ENCODE data around the gene CEP120.
"Not testable (repeated sequence)": the region's sequence is repeated elsewhere in the genome, so short reads cannot be mapped to it uniquely, and the experiment has no call there.

Gene CEP120

GRCh38 chr5:123401320-123401719 lies 21.9 kb downstream of the CEP120 start:
- H2AFZ ChIP-seq (ENCODE audit: low read length) = no peak overlapping the region
- H3K4me1 ChIP-seq (ENCODE audit: insufficient read depth, low read length, poor library complexity, severe bottlenecking) = peaks cover 10% of the 10 kb centered on the region
- no peak overlapping the region for H3K9ac ChIP-seq (ENCODE audit: low read depth, low read length, poor library complexity, severe bottlenecking)
- no peaks in the 10 kb centered on the region for H3K9me2 ChIP-seq (replicated peaks; ENCODE audit: low read depth, low read length)
- H3K36me3 ChIP-seq (ENCODE audit: insufficient read depth, low read length) = peaks cover 21% of the 10 kb centered on the region; the same call in 1 of the 2 replicates
- no peaks in the 10 kb centered on the region for H3K9me3 ChIP-seq (ENCODE audit: insufficient read depth, low read depth, low read length)
- no peaks in the 10 kb centered on the region for H3K27me3 ChIP-seq (ENCODE audit: insufficient read depth, low read length, poor library complexity, severe bottlenecking)
- H3K79me2 ChIP-seq (ENCODE audit: insufficient read depth, low read length) = no peaks in the 10 kb centered on the region
- H4K20me1 ChIP-seq (ENCODE audit: insufficient read depth, low read length, poor library complexity, severe bottlenecking) = no peaks in the 10 kb centered on the region
- no peaks in the 10 kb centered on the region for H3F3A ChIP-seq (ENCODE audit: low read depth)
- no peak overlapping the region for H3K4me3 ChIP-seq (ENCODE audit: low read length, poor library complexity, severe bottlenecking)
- no peak for TF ChIP-seq CTCF (conservative IDR thresholded peaks at IDR 0.05; ENCODE audit: low read length)
- no peak for TF ChIP-seq EZH2phosphoT487 (IDR thresholded peaks at IDR 0.05; ENCODE audit: borderline replicate concordance)
- no peak overlapping the region for H3K4me2 ChIP-seq (ENCODE audit: low read depth, low read length, poor library complexity, severe bottlenecking)

GRCh38 chr5:123400870-123401291 lies 22.3 kb downstream of the CEP120 start:
- H3F3A ChIP-seq (ENCODE audit: low read depth); H2AFZ ChIP-seq (ENCODE audit: low read length); H3K4me3 ChIP-seq (ENCODE audit: low read length, poor library complexity, severe bottlenecking); H3K9ac ChIP-seq (ENCODE audit: low read depth, low read length, poor library complexity, severe bottlenecking); H3K4me2 ChIP-seq (ENCODE audit: low read depth, low read length, poor library complexity, severe bottlenecking); H4K20me1 ChIP-seq (ENCODE audit: insufficient read depth, low read length, poor library complexity, severe bottlenecking); H3K9me3 ChIP-seq (ENCODE audit: insufficient read depth, low read depth, low read length); H3K9me2 ChIP-seq (replicated peaks; ENCODE audit: low read depth, low read length); H3K79me2 ChIP-seq (ENCODE audit: insufficient read depth, low read length); H3K27me3 ChIP-seq (ENCODE audit: insufficient read depth, low read length, poor library complexity, severe bottlenecking): not testable (repeated sequence)
- Histone ChIP-seq H3K4me1 (ENCODE audit: insufficient read depth, low read length, poor library complexity, severe bottlenecking) (peaks cover 10% of the 10 kb centered on the region), H3K36me3 (ENCODE audit: insufficient read depth, low read length) (peaks cover 21% of the 10 kb centered on the region; the same call in 1 of the 2 replicates)

GRCh38 chr5:123398058-123398733 lies 25.0 kb downstream of the CEP120 start:
- no peaks in the 10 kb centered on the region for H3K27me3 ChIP-seq (ENCODE audit: insufficient read depth, low read length, poor library complexity, severe bottlenecking)
- H3K9me3 ChIP-seq (ENCODE audit: insufficient read depth, low read depth, low read length) = no peaks in the 10 kb centered on the region
- no peak overlapping the region for H3K9ac ChIP-seq (ENCODE audit: low read depth, low read length, poor library complexity, severe bottlenecking)
- H3K36me3 ChIP-seq (ENCODE audit: insufficient read depth, low read length) = peaks cover 12% of the 10 kb centered on the region; the same call in 1 of the 2 replicates
- no peaks in the 10 kb centered on the region for H3K79me2 ChIP-seq (ENCODE audit: insufficient read depth, low read length)
- no peak overlapping the region for H2AFZ ChIP-seq (ENCODE audit: low read length)
- H3K4me1 ChIP-seq (ENCODE audit: insufficient read depth, low read length, poor library complexity, severe bottlenecking) = peaks cover 10% of the 10 kb centered on the region
- no peaks in the 10 kb centered on the region for H4K20me1 ChIP-seq (ENCODE audit: insufficient read depth, low read length, poor library complexity, severe bottlenecking)
- H3F3A ChIP-seq (ENCODE audit: low read depth) = no peaks in the 10 kb centered on the region
- peak overlapping the region; percentile 24 for H3K4me2 ChIP-seq (ENCODE audit: low read depth, low read length, poor library complexity, severe bottlenecking)
- TF ChIP-seq CTCF (conservative IDR thresholded peaks at IDR 0.05; ENCODE audit: low read length) = no peak
- no peak for TF ChIP-seq EZH2phosphoT487 (IDR thresholded peaks at IDR 0.05; ENCODE audit: borderline replicate concordance)
- H3K9me2 ChIP-seq (replicated peaks; ENCODE audit: low read depth, low read length) = no peaks in the 10 kb centered on the region
- H3K4me3 ChIP-seq (ENCODE audit: low read length, poor library complexity, severe bottlenecking) = no peak overlapping the region

- no peak overlapping the region for H3K4me2 ChIP-seq (ENCODE audit: low read depth, low read length, poor library complexity, severe bottlenecking)
- no peak overlapping the region for H3K4me3 ChIP-seq (ENCODE audit: low read length, poor library complexity, severe bottlenecking)
- no peaks in the 10 kb centered on the region for H3K9me3 ChIP-seq (ENCODE audit: insufficient read depth, low read depth, low read length)
- H2AFZ ChIP-seq (ENCODE audit: low read length) = no peak overlapping the region
- TF ChIP-seq CTCF (conservative IDR thresholded peaks at IDR 0.05; ENCODE audit: low read length) (no peak), EZH2phosphoT487 (IDR thresholded peaks at IDR 0.05; ENCODE audit: borderline replicate concordance) (no peak)
- no peaks in the 10 kb centered on the region for H3F3A ChIP-seq (ENCODE audit: low read depth)
- H3K36me3 ChIP-seq (ENCODE audit: insufficient read depth, low read length) = peaks cover 10% of the 10 kb centered on the region; the same call in 1 of the 2 replicates
- no peaks in the 10 kb centered on the region for H3K9me2 ChIP-seq (replicated peaks; ENCODE audit: low read depth, low read length)
- no peaks in the 10 kb centered on the region for H3K79me2 ChIP-seq (ENCODE audit: insufficient read depth, low read length)
- no peaks in the 10 kb centered on the region for H4K20me1 ChIP-seq (ENCODE audit: insufficient read depth, low read length, poor library complexity, severe bottlenecking)
- no peak overlapping the region for H3K9ac ChIP-seq (ENCODE audit: low read depth, low read length, poor library complexity, severe bottlenecking)
- H3K4me1 ChIP-seq (ENCODE audit: insufficient read depth, low read length, poor library complexity, severe bottlenecking) = peaks cover 10% of the 10 kb centered on the region
- no peaks in the 10 kb centered on the region for H3K27me3 ChIP-seq (ENCODE audit: insufficient read depth, low read length, poor library complexity, severe bottlenecking)
Observed at GRCh38 chr5:123397538-123397937, 25.7 kb downstream of the CEP120 start.
